ENCODE data around the gene GRAP2.

Gene GRAP2

DNA sequence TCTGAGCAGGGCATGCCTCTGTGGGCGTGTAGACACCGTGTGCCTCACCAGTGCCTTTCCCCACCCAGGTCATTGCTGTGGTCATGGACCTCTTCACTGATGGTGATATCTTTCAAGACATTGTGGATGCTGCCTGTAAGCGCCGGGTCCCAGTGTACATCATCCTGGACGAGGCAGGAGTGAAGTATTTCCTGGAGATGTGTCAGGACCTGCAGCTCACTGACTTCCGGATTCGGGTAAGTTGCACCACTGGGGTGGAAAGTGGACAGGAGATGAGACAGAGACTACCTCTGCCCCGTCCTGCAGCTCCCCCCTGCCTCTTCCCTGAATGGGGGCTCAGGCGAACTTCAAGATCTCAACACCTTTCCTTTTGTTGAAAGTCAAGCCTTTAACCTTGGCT, 118.2 kb downstream of the GRAP2 start:
- DNase-seq, result no peak

DNA sequence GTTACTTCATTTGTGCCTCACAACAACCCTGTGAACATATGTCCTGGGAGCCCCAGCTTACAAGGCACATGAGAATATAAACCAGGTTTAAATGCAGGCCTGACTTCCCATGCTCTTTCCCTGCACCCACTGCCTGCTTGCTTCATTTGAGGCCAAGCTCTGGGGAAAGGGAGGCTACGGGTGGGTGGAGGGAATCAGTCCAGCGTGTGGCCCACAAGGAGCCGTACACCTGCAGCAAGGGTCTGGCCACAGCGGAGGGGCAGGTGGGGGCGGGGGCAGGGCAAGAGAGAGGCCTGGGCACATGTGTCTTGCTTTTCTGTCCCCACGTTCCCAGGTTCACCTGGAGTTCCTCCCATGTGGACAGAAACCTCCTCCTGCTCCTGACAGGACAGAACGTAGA, 120.1 kb downstream of the GRAP2 start:
- DNase-seq, result no peak

DNA sequence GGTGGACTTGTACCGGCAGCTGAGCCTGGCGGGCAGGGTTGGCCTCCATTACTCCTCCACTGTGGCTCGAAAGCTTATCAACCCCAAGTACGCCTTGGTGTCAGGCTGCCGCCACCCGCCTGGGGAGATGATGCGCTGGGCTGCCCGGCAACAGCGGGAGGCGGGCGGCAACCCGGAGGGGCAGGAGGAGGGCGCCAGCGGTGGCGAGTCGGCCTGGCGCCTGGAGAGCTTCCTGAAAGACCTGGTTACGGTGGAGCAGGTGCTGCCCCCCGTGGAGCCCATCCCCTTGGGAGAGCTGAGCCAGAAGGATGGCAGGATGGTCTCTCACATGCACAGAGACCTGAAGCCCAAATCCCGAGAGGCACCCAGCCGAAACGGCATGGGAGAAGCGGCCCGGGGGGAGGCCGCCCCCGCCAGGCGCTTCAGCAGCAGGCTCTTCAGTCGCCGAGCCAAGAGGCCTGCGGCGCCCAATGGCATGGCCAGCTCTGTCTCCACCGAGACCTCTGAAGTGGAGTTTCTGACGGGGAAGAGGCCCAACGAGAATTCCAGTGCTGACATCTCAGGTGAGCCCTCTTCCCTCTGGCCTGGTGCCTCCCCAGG, 120.6 kb downstream of the GRAP2 start:
- DNase-seq, result peak; percentile 76

DNA sequence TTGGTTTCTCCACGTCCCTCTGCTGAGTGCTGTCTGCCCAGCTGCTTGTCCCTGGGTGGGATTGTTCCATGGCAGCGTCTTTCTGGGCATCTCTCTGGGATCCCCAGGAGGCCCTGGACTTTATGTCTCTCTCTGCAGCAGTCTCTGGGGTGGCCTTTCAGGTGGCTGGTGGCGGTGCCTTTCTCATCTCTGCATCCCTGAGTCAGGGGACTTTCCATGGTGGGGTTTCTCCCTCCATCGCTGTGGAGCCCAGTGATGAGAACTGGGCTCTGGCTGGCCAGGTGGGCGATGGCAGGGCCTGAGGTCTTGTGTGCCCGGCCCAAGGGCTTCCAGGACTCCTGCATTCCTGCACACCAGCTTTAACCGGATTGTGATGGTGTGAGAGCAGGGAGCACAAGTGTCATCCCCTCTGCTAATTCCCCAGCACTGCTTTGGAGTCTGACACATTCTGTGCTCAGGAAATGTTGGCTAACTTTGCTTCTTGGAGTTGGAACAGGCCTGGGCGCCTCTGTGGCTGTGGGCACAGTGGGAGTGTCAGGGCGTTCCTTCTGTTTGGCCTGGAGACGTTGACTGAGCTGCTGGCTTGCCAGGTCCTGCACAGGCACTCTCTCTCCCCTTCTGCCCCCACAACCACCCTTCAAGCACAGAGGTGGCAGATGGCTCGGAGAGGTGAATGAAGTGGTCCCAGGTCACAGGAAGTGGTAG, 121.8 kb downstream of the GRAP2 start:
- DNase-seq, result no peak

Measured in DMS79 (cell line).